Sigmoid colon (tissue), 7 donors: ENCODE measurements around the gene LGALS1. TPM values are rescaled to one million over a fixed set of nuclear protein-coding genes. Genes with fewer than 3 reads are reported as not detected.

Experiments
- DNase-seq: peaks from one replicate; pipeline ENCODE4 v3.0.0-alpha.2; 2019
- H3K27ac ChIP-seq, 4 donors: fragments of 200-600 bp; sonication (generic); one replicate each; pipeline ENCODE4 v1.5.1; 2016 to 2019; ENCODE audit warnings: mild to moderate bottlenecking in 1 of 4
- H3K27me3 ChIP-seq, 3 donors: fragments of 200-600 bp; sonication (generic); one replicate each; pipeline ENCODE4 v1.5.1; 2019; ENCODE audit warnings: mild to moderate bottlenecking in 1 of 3
- H3K36me3 ChIP-seq, 4 donors: fragments of 200-600 bp; sonication (generic); one replicate each; pipeline ENCODE4 v1.5.1; 2016 to 2019
- H3K4me1 ChIP-seq, 4 donors: fragments of 200-600 bp; sonication (generic); one replicate each; pipeline ENCODE4 v1.5.1; 2017 to 2019
- H3K4me3 ChIP-seq, 4 donors: fragments of 200-600 bp; sonication (generic); one replicate each; pipeline ENCODE4 v1.5.1; 2017 to 2019; ENCODE audit warnings: mild to moderate bottlenecking in 2 of 4, moderate library complexity in 1 of 4
- H3K9me3 ChIP-seq, 4 donors: fragments of 200-600 bp in 3 of 4; sonication (generic) in 3 of 4; one replicate each; pipeline versions ENCODE4 v1.5.1 to v1.6.1; 2013 to 2019
- CTCF ChIP-seq, 4 experiments: fragments of 450-650 bp in 3 of 4; fragments of 200-600 bp in 1 of 4; IDR thresholded peaks; one replicate each; pipeline ENCODE4 v1.5.1; 2016 to 2019; ENCODE audit warnings: antibody characterized with exemption in 4 of 4, mild to moderate bottlenecking in 3 of 4, moderate library complexity in 2 of 4
- EP300 ChIP-seq, 4 donors: sonication (generic); formaldehyde crosslinking; IDR thresholded peaks; one replicate each; pipeline ENCODE4 v1.6.1; 2017; ENCODE audit warnings: antibody characterized with exemption in 4 of 4
- POLR2A ChIP-seq, 2 donors: fragments of 450-650 bp; IDR thresholded peaks; one replicate each; pipeline ENCODE4 v1.6.1; 2016; ENCODE audit warnings: antibody characterized with exemption in 2 of 2, mild to moderate bottlenecking in 2 of 2, moderate library complexity in 2 of 2
- POLR2AphosphoS5 ChIP-seq, 4 donors: sonication (generic); formaldehyde crosslinking; IDR thresholded peaks; one replicate each; pipeline ENCODE4 v1.6.1; 2017; ENCODE audit warnings: antibody characterized with exemption in 4 of 4
- WGBS, 2 donors: extraction: QIAGEN DNeasy Blood & Tissue Kit; methylation state at CpG; one replicate each; pipeline ENCODE4 v1.1.7; 2013; 5-methylcytosine and 5-hydroxymethylcytosine counted together
- intact Hi-C: fragments of 100-400 bp; cut with DNase I; formaldehyde crosslinking; loops from one replicate; pipeline ENCODE4 v1.15.1; 2023
- polyA plus RNA-seq, 3 donors: library from polyadenylated mRNA; stranded (reverse); fragments of 200-250 nt; gene quantifications; one replicate each; pipeline ENCODE4 v1.2.3, GENCODE V29; 2013
- total RNA-seq, 4 donors: library from RNA; depleted of rRNA; stranded (reverse); fragments of >200 nt; gene quantifications; one replicate each; pipeline ENCODE4 v1.1.0, GENCODE V29; 2016
- donor health status: healthy with polysubstance abuse.
- donor health status: Bipolar disorder and iron deficiency.
- donor health status: healthy.

Gene LGALS1
- total and polyA plus RNA-seq, 7 donors: 373 to 2,925 (median 911) TPM

- Histone ChIP-seq H3K27ac (peak overlapping the region in 2 of 4 donors; percentile 60 to 64), H3K4me3 (peak overlapping the region in 3 of 4 donors; percentile 50 to 63 (median 54)), H3K27me3 (peaks cover 0 to 7% (median 6%) of the 10 kb centered on the region in 3 donors), H3K36me3 (no peaks in the 10 kb centered on the region), H3K9me3 (no peaks in the 10 kb centered on the region), H3K4me1 (peaks cover 0 to 27% (median 22%) of the 10 kb centered on the region in 4 donors)
- no peak for TF ChIP-seq EP300 (IDR thresholded peaks at IDR 0.05)
- no peak for TF ChIP-seq POLR2A (IDR thresholded peaks at IDR 0.05)
- no peak for TF ChIP-seq CTCF (IDR thresholded peaks at IDR 0.05)
- TF ChIP-seq POLR2AphosphoS5 (IDR thresholded peaks at IDR 0.05): no peak
- DNase-seq: no peak
- 15 to 49% methylated on average over 24 of the region's 24 CpGs for WGBS, 2 donors
- intact Hi-C loops: no loop called here
These were observed 34.6 kb upstream of the LGALS1 start for GRCh38 chr22:37640591-37641560.

GRCh38 chr22:37641561-37641949 is 33.9 kb upstream of the LGALS1 start:
- TF ChIP-seq CTCF (IDR thresholded peaks at IDR 0.05) (no peak), EP300 (IDR thresholded peaks at IDR 0.05) (no peak), POLR2A (IDR thresholded peaks at IDR 0.05) (no peak), POLR2AphosphoS5 (IDR thresholded peaks at IDR 0.05) (no peak)
- no peak overlapping the region for H3K4me3 ChIP-seq
- H3K27ac ChIP-seq: peak overlapping the region in 1 of 4 donors; percentile 64
- peaks cover 0 to 27% (median 22%) of the 10 kb centered on the region in 4 donors for H3K4me1 ChIP-seq
- intact Hi-C loops: no loop called here
- peaks cover 0 to 7% (median 6%) of the 10 kb centered on the region in 3 donors for H3K27me3 ChIP-seq
- no peak for DNase-seq
- no peaks in the 10 kb centered on the region for H3K36me3 ChIP-seq
- H3K9me3 ChIP-seq: no peaks in the 10 kb centered on the region
- 14 to 64% methylated on average over 5 of the region's 5 CpGs for WGBS, 2 donors

- H3K36me3 ChIP-seq: peaks cover 0 to 5% (median 0%) of the 10 kb centered on the region in 4 donors
- no peak overlapping the region for H3K4me3 ChIP-seq
- H3K27ac ChIP-seq: no peak overlapping the region
These were observed 32.1 kb upstream of the LGALS1 start for GRCh38 chr22:37643225-37643847.

GRCh38 chr22:37647317-37647716 is 28.1 kb upstream of the LGALS1 start:
- Histone ChIP-seq H3K36me3 (peaks cover 0 to 5% (median 0%) of the 10 kb centered on the region in 4 donors), H3K27me3 (no peaks in the 10 kb centered on the region), H3K4me3 (no peak overlapping the region), H3K4me1 (peaks cover 0 to 4% (median 3%) of the 10 kb centered on the region in 4 donors), H3K9me3 (no peaks in the 10 kb centered on the region), H3K27ac (no peak overlapping the region)
- DNase-seq: no peak
- TF ChIP-seq CTCF (IDR thresholded peaks at IDR 0.05) (no peak), POLR2AphosphoS5 (IDR thresholded peaks at IDR 0.05) (no peak), POLR2A (IDR thresholded peaks at IDR 0.05) (no peak), EP300 (IDR thresholded peaks at IDR 0.05) (no peak)
- intact Hi-C loops: no loop called here
- 95% methylated on average over 9 of the region's 9 CpGs for WGBS, 2 donors

More at GRCh38 chr22:37643225-37643847, 32.1 kb upstream of the LGALS1 start:
- intact Hi-C loops: loop anchor here (1.0 to 2.0 kb wide), 2 partner anchors 38 to 149 kb away; no protein-coding TSS in a partner anchor
- Histone ChIP-seq H3K9me3 (no peaks in the 10 kb centered on the region), H3K4me1 (peaks cover 0 to 24% (median 21%) of the 10 kb centered on the region in 4 donors), H3K27me3 (peaks cover 0 to 7% (median 6%) of the 10 kb centered on the region in 3 donors)
- TF ChIP-seq POLR2AphosphoS5 (IDR thresholded peaks at IDR 0.05) (peak in 1 of 4 donors; percentile 6), CTCF (IDR thresholded peaks at IDR 0.05) (peak; percentile 79 to 94 (median 91)), EP300 (IDR thresholded peaks at IDR 0.05) (no peak), POLR2A (IDR thresholded peaks at IDR 0.05) (no peak)
- 23 to 33% methylated on average over 9 of the region's 9 CpGs for WGBS, 2 donors
- DNase-seq: peak; percentile 92
